H54 (cell line): ENCODE results near the gene CYB5R4.

Experiments
- DNase-seq: peaks from one replicate; pipeline ENCODE4 v3.0.0; 2011; ENCODE audit warnings: low spot score, mixed read lengths; ENCODE audit not compliant: insufficient read length
- FAIRE-seq: peaks from 3 replicates; lab custom pipeline; 2011; peaks lifted over from hg19 to GRCh38; lab: Jason Lieb, UNC
- POLR2A ChIP-seq: IDR thresholded peaks from 2 replicates; pipeline ENCODE4 v1.6.1; 2011; ENCODE audit warnings: low read depth, mild to moderate bottlenecking, low read length

The CYB5R4 gene

GRCh38 chr6:84003654-84004053, 144.2 kb downstream of the CYB5R4 start:
- TF ChIP-seq POLR2A, result no peak
- FAIRE-seq, result no peak
- no peak for DNase-seq

- FAIRE-seq (no peak), DNase-seq (no peak)
- no peak for TF ChIP-seq POLR2A
Observed at GRCh38 chr6:84007871-84008270, 148.4 kb downstream of the CYB5R4 start.

- no peak for TF ChIP-seq POLR2A
- DNase-seq, result no peak
- no peak for FAIRE-seq
Observed at GRCh38 chr6:84013354-84013753, 153.9 kb downstream of the CYB5R4 start.

GRCh38 chr6:84013931-84014330, 154.4 kb downstream of the CYB5R4 start:
- DNase-seq, result no peak
- TF ChIP-seq POLR2A, result no peak
- FAIRE-seq, result no peak

GRCh38 chr6:84016029-84016428, 156.5 kb downstream of the CYB5R4 start:
- DNase-seq (no peak), FAIRE-seq (no peak)
- TF ChIP-seq POLR2A, result no peak
